Tibial artery (tissue), 4 donors: Measurements from ENCODE around the gene CSK.

Source experiments
- DNase-seq, 2 donors: peaks; one replicate each; pipeline ENCODE4 v3.0.0-alpha.2; 2019
- H3K27ac ChIP-seq, 2 donors: fragments of 200-600 bp; sonication (generic) in 1 of 2; 1 replicate in 1 of 2; 2 replicates in 1 of 2; pipeline ENCODE4 v1.5.1; 2018 to 2019; ENCODE audit warnings: mild to moderate bottlenecking in 1 of 2
- H3K27me3 ChIP-seq, 2 donors: fragments of 200-600 bp; sonication (generic) in 1 of 2; one replicate each; pipeline versions ENCODE4 v1.5.1 to v1.6.0; 2016 to 2019
- H3K36me3 ChIP-seq, 3 donors: fragments of 200-600 bp; sonication (generic) in 2 of 3; one replicate each; pipeline ENCODE4 v1.5.1; 2016 to 2019; ENCODE audit warnings: mild to moderate bottlenecking in 2 of 3
- H3K4me1 ChIP-seq, 4 donors: fragments of 200-600 bp; sonication (generic) in 2 of 4; 1 replicate in 3 of 4; 2 replicates in 1 of 4; pipeline ENCODE4 v1.5.1; 2016 to 2019
- H3K4me3 ChIP-seq, 2 donors: fragments of 200-600 bp; sonication (generic) in 1 of 2; 1 replicate in 1 of 2; 2 replicates in 1 of 2; pipeline ENCODE4 v1.5.1; 2018 to 2019; ENCODE audit warnings: mild to moderate bottlenecking in 2 of 2
- H3K9me3 ChIP-seq, 3 donors: fragments of 200-600 bp; sonication (generic) in 1 of 3; one replicate each; pipeline ENCODE4 v1.5.1; 2016 to 2019
- intact Hi-C: fragments of 100-400 bp; cut with DNase I; formaldehyde crosslinking; loops from one replicate; pipeline ENCODE4 v1.15.0; 2023; ENCODE audit warnings: low total_unique reads
- TF ChIP-seq, protein P1 (sequence below), 2 experiments: fragments of 200-600 bp in 1 of 2; fragments of 450-650 bp in 1 of 2; IDR thresholded peaks; one replicate each; pipeline ENCODE4 v1.5.1; 2017 to 2019; ENCODE audit warnings: antibody characterized with exemption in 2 of 2, mild to moderate bottlenecking in 1 of 2, moderate library complexity in 1 of 2

The CSK gene

GRCh38 chr15:74815121-74815934 lies 33.4 kb downstream of the CSK start:
- Histone ChIP-seq H3K36me3 (no peaks in the 10 kb centered on the region), H3K9me3 (no peaks in the 10 kb centered on the region), H3K4me3 (no peak overlapping the region), H3K27ac (no peak overlapping the region), H3K27me3 (peaks cover 0 to 52% of the 10 kb centered on the region in 2 donors), H3K4me1 (no peaks in the 10 kb centered on the region)
- intact Hi-C loops, result no loop called here
- TF ChIP-seq, protein P1, sequence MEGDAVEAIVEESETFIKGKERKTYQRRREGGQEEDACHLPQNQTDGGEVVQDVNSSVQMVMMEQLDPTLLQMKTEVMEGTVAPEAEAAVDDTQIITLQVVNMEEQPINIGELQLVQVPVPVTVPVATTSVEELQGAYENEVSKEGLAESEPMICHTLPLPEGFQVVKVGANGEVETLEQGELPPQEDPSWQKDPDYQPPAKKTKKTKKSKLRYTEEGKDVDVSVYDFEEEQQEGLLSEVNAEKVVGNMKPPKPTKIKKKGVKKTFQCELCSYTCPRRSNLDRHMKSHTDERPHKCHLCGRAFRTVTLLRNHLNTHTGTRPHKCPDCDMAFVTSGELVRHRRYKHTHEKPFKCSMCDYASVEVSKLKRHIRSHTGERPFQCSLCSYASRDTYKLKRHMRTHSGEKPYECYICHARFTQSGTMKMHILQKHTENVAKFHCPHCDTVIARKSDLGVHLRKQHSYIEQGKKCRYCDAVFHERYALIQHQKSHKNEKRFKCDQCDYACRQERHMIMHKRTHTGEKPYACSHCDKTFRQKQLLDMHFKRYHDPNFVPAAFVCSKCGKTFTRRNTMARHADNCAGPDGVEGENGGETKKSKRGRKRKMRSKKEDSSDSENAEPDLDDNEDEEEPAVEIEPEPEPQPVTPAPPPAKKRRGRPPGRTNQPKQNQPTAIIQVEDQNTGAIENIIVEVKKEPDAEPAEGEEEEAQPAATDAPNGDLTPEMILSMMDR (IDR thresholded peaks at IDR 0.05), result no peak
- no peak for DNase-seq

GRCh38 chr15:74815961-74816360 lies 34.1 kb downstream of the CSK start:
- no peak overlapping the region for H3K27ac ChIP-seq

GRCh38 chr15:74816624-74817369 lies 34.9 kb downstream of the CSK start:
- TF ChIP-seq, protein P1 (IDR thresholded peaks at IDR 0.05), result no peak
- no peak for DNase-seq
- H3K4me1 ChIP-seq, result no peaks in the 10 kb centered on the region
- no peaks in the 10 kb centered on the region for H3K9me3 ChIP-seq
- peaks cover 0 to 58% of the 10 kb centered on the region in 2 donors for H3K27me3 ChIP-seq
- intact Hi-C loops, result no loop called here
- H3K36me3 ChIP-seq, result no peaks in the 10 kb centered on the region
- H3K4me3 ChIP-seq, result no peak overlapping the region
- no peak overlapping the region for H3K27ac ChIP-seq

More at GRCh38 chr15:74815961-74816360, 34.1 kb downstream of the CSK start:
- Histone ChIP-seq H3K36me3 (no peaks in the 10 kb centered on the region), H3K9me3 (no peaks in the 10 kb centered on the region), H3K4me3 (no peak overlapping the region), H3K4me1 (no peaks in the 10 kb centered on the region), H3K27me3 (peaks cover 0 to 56% of the 10 kb centered on the region in 2 donors)
- intact Hi-C loops, result no loop called here
- TF ChIP-seq, protein P1 (IDR thresholded peaks at IDR 0.05), result no peak
- DNase-seq, result no peak

DNA sequence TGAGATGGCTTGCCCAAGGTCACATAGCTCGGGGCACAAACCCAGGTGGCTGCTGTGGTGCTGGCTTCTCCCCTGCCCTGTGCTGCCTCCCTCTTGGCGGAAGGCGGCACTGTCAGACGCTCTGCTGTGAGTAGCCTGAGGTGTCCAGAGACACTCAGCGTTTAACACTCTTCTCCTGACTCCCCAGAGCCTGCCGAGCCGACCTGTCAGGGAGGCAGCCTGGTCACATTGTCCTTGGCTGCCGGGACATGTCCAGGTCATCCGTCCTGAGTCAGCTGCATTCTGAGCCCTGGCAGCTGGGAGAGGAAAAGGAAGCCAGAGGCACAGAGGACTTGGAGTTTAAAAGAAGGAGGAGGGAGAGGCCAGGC lies 35.5 kb downstream of the CSK start:
- TF ChIP-seq, protein P1 (IDR thresholded peaks at IDR 0.05), result no peak
- Histone ChIP-seq H3K4me1 (no peaks in the 10 kb centered on the region), H3K4me3 (no peak overlapping the region), H3K27me3 (peaks cover 0 to 57% of the 10 kb centered on the region in 2 donors), H3K9me3 (no peaks in the 10 kb centered on the region), H3K27ac (no peak overlapping the region), H3K36me3 (no peaks in the 10 kb centered on the region)
- no peak for DNase-seq
- intact Hi-C loops, result no loop called here

- intact Hi-C loops, result no loop called here
- Histone ChIP-seq H3K27ac (no peak overlapping the region), H3K9me3 (no peaks in the 10 kb centered on the region), H3K4me1 (no peaks in the 10 kb centered on the region), H3K27me3 (peaks cover 0 to 64% of the 10 kb centered on the region in 2 donors), H3K36me3 (no peaks in the 10 kb centered on the region), H3K4me3 (no peak overlapping the region)
- no peak for DNase-seq
- TF ChIP-seq, protein P1 (IDR thresholded peaks at IDR 0.05), result no peak
Measured at GRCh38 chr15:74820056-74820455, 38.2 kb downstream of the CSK start.
